HG03439 (cell line): Measurements from ENCODE around the gene G3BP2.
A peak's percentile ranks its signal among the peaks of the same experiment; 100 is the strongest.
"Not testable (repeated sequence)": the region's sequence is repeated elsewhere in the genome, so short reads cannot be mapped to it uniquely, and the experiment has no call there.

Source experiments
- ATAC-seq: cut with Tn5 transposase; IDR thresholded peaks from one replicate; pipeline ENCODE4 v1.9.1; 2021; ENCODE audit warnings: mild to moderate bottlenecking, moderate library complexity; ENCODE audit not compliant: unreplicated experiment

Gene G3BP2

DNA sequence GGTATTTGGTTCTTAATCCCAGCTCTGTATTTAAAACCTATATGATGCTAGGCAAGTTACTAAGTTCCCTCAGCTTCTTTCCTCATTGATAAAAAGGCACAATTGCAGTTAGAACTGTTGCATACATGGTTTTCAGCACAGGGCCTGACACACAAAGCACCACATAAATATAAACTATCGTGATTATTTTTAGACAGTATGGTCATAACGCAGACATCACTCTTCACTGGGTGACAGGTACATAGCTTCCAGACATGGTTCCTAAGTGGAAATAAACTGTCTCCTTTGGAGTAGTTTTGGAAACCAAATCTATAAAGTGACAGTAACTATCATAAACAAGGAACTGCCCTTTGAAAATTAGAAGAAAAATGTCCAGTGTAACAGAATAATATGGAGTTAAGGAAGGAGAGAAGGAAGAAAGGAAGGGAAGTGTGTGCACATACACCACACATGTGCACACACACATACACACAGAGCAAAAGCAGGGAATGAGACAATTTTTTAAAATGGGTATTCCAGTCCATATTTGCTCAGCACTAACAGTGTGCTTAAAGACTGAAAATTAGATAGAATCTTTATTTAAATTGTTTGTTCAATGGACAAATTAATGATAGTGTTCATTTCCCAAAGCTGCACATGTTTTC, 12.5 kb upstream of the G3BP2 start:
- ATAC-seq, result no peak

DNA sequence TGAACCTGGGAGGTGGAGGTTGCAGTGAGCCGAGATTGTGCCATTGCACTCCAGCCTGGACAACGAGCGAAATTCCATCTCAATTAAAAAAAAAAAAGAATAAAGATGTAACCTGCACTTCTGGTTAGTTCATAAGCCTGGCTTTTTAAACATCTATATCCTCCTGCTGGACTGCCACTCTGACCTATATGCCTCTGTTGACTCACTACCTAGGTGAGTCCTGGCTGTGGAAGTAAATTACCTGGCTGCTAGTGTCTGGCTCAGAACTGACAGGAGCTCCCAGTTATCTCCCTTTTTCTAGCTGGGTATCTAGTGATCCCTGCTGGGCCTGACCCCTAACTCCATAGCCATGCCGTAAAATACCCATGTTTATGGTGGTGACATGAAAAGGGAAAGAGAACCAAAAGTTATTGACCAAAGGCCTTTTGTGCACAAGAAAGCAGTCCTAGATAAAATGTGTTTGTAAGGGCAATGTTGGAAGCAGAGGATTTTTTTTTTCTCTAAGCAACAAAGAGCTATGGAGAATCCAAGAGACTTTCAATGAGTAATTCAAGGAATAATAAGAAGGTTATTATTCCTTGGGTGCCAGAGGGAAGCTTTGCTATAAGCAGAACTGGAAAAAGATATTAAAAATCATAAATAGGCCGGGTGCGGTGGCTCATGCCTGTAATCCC, 10.4 kb upstream of the G3BP2 start:
- no peak for ATAC-seq

DNA sequence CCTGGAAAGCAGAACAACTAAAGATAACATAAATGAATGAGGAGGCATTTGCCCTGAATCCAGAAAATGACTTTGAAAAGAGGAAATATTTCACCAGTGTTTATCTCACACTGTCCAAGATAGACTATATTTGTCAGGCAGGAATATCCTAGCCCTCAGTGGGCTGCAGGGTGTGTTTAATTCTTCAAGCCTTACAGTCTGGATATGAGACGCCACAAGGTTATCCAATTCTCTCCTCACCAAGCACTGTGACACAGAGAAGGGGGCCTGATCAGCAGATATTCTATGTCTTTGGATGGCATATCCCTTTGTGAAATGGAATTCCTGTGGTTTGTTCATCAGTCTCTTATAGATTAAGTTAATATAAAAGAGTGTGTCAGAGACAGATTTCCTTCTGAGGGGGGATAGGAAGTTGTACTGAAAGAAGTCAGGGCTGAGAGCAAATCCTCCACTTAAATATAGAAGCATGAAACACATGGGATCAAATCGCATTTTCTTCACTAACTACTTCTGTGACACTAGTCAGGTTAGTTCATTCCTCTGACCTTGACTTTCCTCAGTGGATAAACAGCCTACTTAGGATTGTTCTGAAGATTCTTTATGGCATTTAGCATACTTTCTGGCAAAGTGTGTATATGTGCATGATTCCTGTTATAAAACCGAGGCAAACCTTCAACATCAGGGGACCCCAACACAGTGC, 6.8 kb upstream of the G3BP2 start:
- ATAC-seq, result no peak

DNA sequence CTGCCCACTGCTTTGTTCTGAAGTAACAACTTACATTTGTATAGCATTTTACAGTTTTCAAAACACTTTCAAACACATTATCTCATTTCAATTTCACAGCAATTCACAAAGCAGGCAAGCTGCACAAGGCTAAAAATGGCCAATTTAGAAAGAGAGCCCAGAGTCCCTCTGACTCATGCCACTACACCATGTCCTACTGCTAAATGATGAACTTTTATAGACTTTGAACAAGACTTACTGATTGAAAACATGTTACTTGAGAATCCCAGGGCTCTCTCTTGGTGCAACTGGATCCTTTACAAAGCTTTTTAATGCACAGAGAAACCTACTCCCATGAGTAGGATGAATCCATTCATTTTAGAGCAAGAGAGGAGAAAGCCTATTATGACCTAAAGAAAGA, 5.8 kb upstream of the G3BP2 start:
- ATAC-seq, result no peak

DNA sequence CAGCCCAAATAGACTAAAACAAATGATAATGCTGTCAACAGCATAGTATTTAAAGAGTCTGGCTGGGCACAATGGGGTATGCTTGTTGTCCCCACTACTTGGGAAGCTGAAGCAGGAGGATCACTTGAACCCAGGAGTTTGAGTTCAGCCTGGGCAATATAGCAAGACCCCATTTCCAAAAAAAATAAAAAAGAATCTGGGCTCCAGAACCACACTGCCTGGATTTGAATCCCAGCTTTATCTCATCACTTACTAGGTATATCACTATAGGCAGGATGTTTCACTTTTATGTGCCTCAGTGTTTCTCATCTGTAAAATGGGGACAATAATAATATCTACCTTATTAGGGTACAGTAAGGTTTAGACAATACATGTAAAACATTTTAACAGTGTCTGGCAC, 5.3 kb upstream of the G3BP2 start:
- ATAC-seq, result no peak

DNA sequence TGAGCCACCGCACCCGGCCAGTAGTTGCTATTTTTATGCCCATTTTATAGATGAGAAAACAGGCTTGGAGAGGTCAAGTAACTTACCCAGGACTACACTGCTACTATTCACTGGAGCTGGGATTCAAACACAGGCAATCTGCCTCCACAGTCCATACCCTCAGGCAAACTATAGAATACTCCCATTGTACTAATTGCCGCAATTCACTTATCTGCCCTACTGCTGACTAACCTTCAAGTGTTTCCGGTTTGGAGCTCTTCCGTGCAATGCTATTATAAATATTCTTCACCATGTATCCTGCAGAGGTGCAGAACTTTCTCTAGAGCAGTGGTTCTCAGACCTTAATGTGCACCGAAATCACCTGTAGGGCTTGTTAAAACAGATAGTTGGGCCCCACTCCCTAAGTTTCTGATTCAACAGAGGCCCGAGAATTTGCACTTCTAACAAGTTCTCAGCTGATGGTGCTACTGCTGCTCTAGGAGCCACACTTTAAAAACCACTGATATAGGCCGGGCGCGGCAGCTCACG, 1.9 kb upstream of the G3BP2 start:
- ATAC-seq, result no peak

DNA sequence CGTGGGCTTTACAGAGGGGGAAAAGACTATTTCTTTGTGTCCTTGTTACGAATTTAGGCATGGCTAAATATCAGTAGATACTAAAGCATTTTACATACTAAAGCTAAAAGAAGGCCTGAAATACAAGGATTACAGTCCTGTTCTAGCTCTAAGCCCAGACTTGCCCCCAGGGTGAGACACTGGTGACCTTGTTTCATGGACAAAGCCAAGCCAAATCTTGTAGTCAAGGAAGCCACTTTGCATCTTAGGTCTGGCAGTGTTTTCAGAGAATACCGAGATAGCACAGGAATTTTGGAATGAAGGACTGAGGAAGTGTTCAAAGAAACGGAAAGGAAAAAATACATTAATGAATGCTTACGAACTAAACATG, 733 bp upstream of the G3BP2 start:
- ATAC-seq, result no peak

DNA sequence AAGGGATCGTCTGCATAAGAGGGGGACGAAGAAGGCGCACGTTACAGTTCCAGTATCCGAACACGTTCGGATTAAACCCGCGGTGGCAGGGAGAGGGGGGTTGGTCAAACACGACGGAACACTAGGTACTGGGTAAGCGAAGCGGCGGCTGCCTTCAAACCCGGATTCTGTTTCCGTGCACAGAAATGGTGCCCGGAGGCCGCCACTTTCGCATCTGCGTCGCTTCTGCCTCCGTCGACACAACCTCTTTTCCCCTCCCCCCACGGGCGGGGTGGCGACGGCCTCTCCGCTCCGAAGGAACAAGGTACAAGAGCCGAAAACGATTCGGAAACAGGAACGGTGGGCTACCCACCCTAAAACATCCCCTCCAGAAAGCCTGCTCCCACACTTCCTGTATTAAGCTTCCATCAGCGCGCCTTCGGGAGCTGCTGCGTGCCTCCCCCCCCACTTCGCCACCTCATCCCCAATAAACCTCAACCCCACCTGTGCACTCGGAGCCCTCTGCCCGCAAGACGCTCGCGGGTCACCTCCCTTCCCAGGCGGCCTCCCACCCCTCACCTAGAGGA, 667 bp downstream of the G3BP2 start:
- ATAC-seq, result peak; percentile 30

DNA sequence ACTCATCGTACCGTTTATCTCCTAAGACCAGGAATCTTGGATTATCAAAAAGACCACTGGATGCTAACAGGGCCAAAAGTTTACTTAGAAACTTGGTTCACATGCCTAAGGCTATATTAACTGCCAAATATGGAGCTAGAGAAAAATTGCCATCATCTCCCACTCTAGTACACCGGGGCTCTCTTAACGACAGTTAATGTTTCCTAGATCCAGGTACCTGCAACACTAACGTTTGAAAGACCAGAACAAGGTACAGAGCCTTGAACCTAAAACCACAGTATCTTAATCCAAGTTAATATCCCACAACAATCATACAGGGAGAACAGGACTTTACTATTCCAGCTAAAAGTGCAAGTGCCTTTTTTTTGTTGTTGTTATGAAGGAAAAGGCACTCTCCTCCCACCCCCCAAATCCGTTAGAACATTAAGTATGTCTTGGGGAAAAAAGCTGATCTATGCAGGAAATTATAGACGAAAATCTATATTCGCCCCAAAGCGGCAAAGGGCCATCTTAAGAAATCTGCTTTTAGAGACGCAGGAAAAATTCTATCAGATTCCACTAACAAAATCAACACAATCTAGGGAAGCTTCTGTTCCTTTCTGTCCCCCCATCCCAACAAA, 1.3 kb downstream of the G3BP2 start:
- ATAC-seq, result no peak

DNA sequence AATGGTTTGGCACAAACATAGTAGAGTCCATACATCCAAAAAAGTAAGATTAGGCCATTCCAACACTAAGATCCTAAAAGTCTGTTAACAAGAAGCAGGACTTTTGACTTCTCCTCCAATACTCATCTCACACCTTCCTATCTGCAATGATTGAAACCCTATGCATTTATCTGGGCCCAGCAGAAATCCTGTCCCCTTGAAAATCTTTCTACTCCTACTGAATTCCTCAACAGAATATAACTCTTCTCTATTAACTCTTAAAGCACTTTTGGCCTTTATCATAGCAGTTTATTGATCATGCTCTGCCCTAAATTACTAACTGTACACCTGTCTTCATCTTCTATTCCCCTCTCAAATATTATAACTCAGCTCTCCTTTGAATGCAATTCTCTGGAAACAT, 4.6 kb downstream of the G3BP2 start:
- no peak for ATAC-seq

DNA sequence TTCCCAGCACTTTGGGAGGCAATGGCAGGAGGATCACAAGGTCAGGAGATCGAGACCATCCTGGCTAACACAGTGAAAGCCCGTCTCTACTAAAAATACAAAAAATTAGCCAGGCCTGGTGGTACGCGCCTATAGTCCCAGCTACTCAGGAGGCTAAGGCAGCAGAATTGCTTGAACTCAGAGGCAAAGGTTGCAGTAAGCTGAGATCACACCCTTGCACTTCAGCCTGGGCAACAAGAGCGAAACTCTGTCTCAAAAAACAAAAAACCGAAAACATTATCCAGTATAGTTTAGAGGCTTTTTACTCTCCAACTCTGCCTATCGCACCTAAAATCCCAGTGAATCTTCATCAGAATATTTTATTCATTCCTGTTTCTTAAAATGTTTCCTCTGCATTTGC, 5.6 kb downstream of the G3BP2 start:
- not testable (repeated sequence) for ATAC-seq

DNA sequence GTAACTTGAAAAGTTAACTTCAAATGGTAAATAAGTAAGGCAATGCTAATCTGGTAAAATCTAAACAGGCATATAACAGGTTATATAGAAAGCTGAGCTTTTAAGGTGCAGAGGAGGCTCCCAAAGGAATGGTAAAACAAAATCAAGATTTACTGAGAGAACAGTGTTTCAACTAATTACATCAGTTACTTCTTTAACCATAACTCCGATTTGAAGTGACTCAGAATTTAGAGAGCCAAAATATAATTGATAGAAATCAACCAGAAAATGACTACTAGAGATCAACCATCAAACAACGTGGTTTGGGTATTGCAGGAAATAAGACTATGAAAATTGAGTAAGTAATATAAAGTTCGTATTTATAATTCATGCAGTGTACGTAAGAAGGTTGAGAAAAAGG, 6.9 kb downstream of the G3BP2 start:
- ATAC-seq, result no peak

DNA sequence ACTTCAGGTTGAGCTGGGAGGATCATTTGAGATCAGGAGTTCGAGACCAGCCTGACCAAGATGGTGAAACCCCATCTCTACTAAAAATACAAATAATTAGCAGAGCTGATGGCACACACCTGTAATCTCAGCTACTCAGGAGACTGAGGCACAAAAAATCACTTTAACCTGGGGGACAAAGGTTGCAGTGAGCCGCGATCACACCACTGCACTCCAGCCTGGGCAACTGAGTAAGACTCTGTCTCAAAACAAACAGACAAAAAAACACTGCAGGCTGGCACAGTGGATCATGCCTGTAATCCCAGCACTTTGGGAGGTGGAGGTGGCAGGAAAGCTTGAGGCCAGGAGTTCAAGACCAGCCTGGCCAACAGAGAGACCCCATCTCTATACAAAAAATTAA, 8.6 kb downstream of the G3BP2 start:
- ATAC-seq, result not testable (repeated sequence)

DNA sequence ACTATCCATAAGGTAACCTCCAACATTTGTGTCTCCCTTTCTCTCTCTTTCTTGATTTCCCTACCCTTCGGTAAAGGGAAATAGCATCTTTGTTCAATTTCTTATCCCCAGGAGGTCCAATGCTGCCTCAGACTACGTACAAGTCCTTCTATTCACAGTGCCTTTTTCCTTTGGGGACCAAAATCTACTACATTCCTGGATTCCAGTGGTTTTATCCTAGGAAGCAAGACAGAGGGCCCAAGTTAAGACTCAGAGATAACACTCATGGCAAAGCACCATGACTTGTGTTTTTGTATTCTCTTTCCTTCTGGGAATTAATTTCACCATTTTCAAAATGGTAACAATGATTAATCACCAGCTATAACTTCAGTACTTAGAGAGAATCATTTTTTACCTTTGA, 10.6 kb downstream of the G3BP2 start:
- ATAC-seq, result no peak

DNA sequence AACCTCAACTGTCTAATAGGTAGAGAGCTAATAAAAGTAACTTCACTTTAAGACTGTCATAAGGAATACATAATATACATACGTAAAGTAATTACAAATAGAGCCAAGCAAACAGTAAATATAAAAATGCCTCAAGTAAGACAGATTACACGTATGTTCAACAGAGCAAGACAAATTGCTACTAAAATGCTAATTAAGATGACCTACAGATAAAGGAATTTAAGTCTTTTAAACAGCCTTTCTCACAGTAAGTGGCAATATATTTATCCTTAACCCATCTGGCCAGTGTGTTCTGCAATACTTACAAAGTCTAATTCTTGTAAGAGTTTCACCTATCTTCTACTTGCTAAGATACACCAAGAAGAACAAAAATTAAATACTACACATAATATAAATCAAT, 12.7 kb downstream of the G3BP2 start:
- ATAC-seq, result no peak

DNA sequence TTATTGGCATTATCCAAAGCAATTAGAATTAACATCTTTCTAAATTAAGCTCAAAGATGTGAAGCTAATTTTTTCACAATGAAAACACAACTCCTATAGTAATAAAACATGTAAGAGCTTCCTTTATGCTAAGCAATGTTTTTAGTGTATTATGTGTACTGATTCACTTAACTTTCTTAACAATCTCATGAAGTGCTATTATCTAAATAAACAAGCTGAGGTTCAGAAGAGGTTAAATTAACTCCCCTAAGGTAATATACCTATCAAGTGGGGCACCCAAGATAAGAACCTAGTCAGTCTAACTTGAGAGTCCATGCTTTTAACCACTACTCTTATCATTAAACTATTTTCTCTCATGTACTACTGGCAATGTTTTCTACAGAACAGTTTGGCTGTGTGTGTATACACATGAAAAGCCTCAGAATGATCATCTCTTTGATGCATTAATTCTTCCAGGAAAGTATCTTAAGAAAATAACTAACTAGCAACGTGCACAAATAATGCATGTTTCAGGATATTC, 13.6 kb downstream of the G3BP2 start:
- ATAC-seq, result no peak

DNA sequence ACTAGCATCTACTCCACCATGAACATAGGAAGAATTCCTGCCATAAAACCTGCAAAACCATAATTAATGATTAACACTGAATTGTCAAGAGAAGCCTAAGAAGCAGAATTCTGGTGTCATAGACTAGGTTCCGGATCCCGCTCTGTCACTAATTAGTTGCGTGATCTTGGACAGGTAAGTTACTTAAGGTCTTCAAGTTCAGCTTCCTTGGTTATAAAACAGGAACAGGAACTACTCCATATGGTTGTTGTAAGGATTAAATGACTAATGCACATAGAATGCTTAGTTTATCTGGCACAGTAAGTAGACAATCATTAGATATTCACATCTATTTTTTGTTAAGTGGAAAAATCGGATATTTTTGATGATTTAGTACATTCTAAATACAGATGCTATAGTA, 14.3 kb downstream of the G3BP2 start:
- ATAC-seq, result no peak

DNA sequence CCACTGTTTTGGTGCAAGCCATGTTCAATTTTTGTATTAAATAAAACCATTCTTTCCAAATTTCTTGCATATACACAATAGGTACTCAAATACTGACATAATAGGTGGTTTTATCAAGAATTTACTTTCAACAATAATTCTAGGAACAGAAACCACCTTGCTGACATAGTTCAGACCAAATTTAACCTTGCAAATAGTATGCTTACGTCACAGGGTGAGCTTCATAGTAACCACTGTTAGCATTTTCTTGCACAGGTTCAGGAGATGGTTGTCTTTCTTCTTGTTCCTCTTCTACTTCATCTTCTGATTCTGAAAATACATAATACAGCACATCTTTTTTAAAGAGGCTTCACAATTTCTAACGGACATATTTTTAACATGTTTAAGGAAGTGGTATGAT, 17.6 kb downstream of the G3BP2 start:
- peak; percentile 53 for ATAC-seq

DNA sequence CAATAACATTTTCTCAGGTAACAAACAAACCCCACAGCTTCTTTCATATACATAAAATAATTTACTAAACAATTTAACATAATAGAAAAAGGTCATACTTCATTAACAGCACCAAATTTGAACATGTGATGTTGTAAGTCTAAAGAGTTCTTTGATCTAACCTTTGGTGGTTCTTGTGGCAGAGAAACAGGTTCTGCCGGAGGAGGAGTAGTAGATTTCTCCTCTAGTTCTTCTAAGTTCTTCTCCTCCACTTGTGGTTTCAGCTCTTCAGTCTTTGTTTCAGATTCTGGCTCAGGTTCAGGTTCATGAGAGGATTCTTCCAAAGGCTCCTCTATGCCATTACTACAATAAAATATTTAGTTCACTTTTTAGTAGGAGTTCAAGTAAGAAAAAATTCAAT, 18.3 kb downstream of the G3BP2 start:
- ATAC-seq, result no peak

DNA sequence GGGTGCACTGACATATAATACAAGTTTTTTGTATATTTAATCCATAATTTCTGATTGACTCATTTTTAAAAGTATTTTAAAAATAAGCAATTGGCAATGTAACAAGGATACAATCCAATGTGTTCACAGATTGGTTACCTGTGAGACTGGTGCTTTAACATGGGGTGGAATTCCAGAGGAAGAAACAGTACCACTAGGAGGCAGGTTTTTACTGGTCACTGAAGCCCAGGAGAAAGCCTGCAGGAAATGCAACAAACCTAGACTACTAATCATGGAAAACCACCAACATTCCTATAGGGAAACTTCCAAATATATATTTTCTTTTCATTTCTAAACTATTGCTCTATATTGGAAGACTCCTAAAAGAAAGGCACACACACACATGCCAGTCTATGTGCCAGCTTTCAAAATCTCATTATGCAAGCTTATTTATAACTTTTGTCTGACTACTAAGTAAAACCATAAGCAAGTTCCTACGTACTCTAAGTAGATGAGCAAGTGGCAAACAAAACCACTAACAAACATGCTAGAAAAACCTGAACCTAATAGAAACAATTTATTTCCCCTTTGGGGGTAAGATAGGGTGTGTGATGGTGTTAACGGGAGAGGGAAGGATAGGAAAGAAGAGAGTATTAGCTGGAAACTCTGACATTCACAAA, 19.2 kb downstream of the G3BP2 start:
- ATAC-seq, result no peak

DNA sequence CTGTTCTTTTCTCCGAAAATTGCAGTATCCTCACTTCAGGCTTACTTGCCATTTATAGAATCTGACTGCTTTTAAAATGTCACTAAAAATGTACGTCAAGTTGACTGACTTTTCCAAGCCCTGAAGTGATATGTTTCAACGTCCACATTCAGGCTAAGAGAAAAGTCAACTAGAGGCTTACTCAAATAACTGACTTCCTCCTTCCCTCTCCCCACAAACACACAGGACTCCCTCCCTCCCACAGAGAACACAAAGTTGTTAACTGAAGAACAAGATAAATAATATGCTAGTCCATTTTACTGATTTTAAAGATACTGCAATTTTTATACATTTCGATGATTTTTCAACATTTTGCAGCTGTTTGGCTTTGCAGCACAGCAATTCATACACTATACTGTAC, 29.1 kb downstream of the G3BP2 start:
- no peak for ATAC-seq
